HEK293 (cell line): ENCODE results near the gene PHLDB3.

Experiments
- BCL11A ChIP-seq: fragments of 450-650 bp; formaldehyde crosslinking; IDR thresholded peaks from 2 replicates; pipeline ENCODE4 v1.5.1; 2016; ENCODE audit warnings: low read depth, missing biosample characterization, missing genetic modification characterization
- GLI2 ChIP-seq: fragments of 450-650 bp; formaldehyde crosslinking; IDR thresholded peaks from 2 replicates; pipeline ENCODE4; 2017; ENCODE audit warnings: missing biosample characterization, missing genetic modification characterization, low read depth, borderline replicate concordance
- KLF10 ChIP-seq: fragments of 450-650 bp; IDR thresholded peaks from 2 replicates; pipeline ENCODE4 v1.5.1; 2018; ENCODE audit warnings: missing biosample characterization, mild to moderate bottlenecking, missing genetic modification characterization
- SCRT2 ChIP-seq: fragments of 450-650 bp; formaldehyde crosslinking; IDR thresholded peaks from 2 replicates; pipeline ENCODE4 v1.5.1; 2016; ENCODE audit warnings: missing biosample characterization, missing genetic modification characterization
- SP2 ChIP-seq: fragments of 450-650 bp; formaldehyde crosslinking; IDR thresholded peaks from 2 replicates; pipeline ENCODE4 v1.5.1; 2016; ENCODE audit warnings: missing biosample characterization, missing genetic modification characterization
- ZBTB17 ChIP-seq: fragments of 450-650 bp; formaldehyde crosslinking; IDR thresholded peaks from 2 replicates; pipeline ENCODE4 v1.5.1; 2016; ENCODE audit warnings: missing biosample characterization, missing genetic modification characterization
- ZBTB7A ChIP-seq: fragments of 450-650 bp; formaldehyde crosslinking; IDR thresholded peaks from 2 replicates; pipeline ENCODE4 v1.5.1; 2016; ENCODE audit warnings: low read depth, missing biosample characterization, missing genetic modification characterization
- ZEB2 ChIP-seq: fragments of 450-650 bp; formaldehyde crosslinking; IDR thresholded peaks from 2 replicates; pipeline ENCODE4 v1.5.1; 2016; ENCODE audit warnings: missing biosample characterization, missing genetic modification characterization
- ZFP3 ChIP-seq: fragments of 450-650 bp; formaldehyde crosslinking; IDR thresholded peaks from 2 replicates; pipeline ENCODE4 v1.5.1; 2016; ENCODE audit warnings: low read depth, missing biosample characterization, missing genetic modification characterization
- ZFP37 ChIP-seq: fragments of 450-650 bp; formaldehyde crosslinking; IDR thresholded peaks from 2 replicates; pipeline ENCODE4 v1.5.1; 2016; ENCODE audit warnings: missing biosample characterization, missing genetic modification characterization
- ZNF112 ChIP-seq: fragments of 450-650 bp; formaldehyde crosslinking; IDR thresholded peaks from 2 replicates; pipeline ENCODE4 v1.5.0; 2017; ENCODE audit warnings: missing biosample characterization, missing genetic modification characterization
- ZNF121 ChIP-seq: fragments of 450-650 bp; formaldehyde crosslinking; IDR thresholded peaks from 2 replicates; pipeline ENCODE4 v1.5.1; 2016; ENCODE audit warnings: missing biosample characterization, missing genetic modification characterization
- ZNF138 ChIP-seq: fragments of 450-650 bp; formaldehyde crosslinking; IDR thresholded peaks from 2 replicates; pipeline ENCODE4 v1.5.1; 2016; ENCODE audit warnings: missing biosample characterization, missing genetic modification characterization, borderline replicate concordance
- ZNF174 ChIP-seq: fragments of 450-650 bp; formaldehyde crosslinking; IDR thresholded peaks from 2 replicates; pipeline ENCODE4 v1.5.0; 2017; ENCODE audit warnings: missing biosample characterization, mild to moderate bottlenecking, missing genetic modification characterization
- ZNF202 ChIP-seq: fragments of 450-650 bp; formaldehyde crosslinking; IDR thresholded peaks from 2 replicates; pipeline ENCODE4 v1.5.1; 2016; ENCODE audit warnings: missing biosample characterization, missing genetic modification characterization, borderline replicate concordance
- ZNF214 ChIP-seq: fragments of 450-650 bp; formaldehyde crosslinking; IDR thresholded peaks from 2 replicates; pipeline ENCODE4 v1.5.1; 2017; ENCODE audit warnings: missing biosample characterization, mild to moderate bottlenecking, missing genetic modification characterization, borderline replicate concordance
- ZNF266 ChIP-seq: fragments of 450-650 bp; formaldehyde crosslinking; IDR thresholded peaks from 2 replicates; pipeline ENCODE4 v1.5.1; 2016; ENCODE audit warnings: missing biosample characterization, missing genetic modification characterization, low read depth
- ZNF341 ChIP-seq: fragments of 450-650 bp; formaldehyde crosslinking; IDR thresholded peaks from 2 replicates; pipeline ENCODE4; 2016; ENCODE audit warnings: low read depth, missing biosample characterization, missing genetic modification characterization
- ZNF366 ChIP-seq: fragments of 450-650 bp; formaldehyde crosslinking; conservative IDR thresholded peaks from 2 replicates; pipeline ENCODE4 v1.5.1; 2016; ENCODE audit warnings: missing biosample characterization, missing genetic modification characterization
- ZNF423 ChIP-seq: fragments of 450-650 bp; formaldehyde crosslinking; IDR thresholded peaks from 2 replicates; pipeline ENCODE4 v1.5.1; 2016; ENCODE audit warnings: missing biosample characterization, missing genetic modification characterization
- ZNF426 ChIP-seq: fragments of 450-650 bp; formaldehyde crosslinking; IDR thresholded peaks from 2 replicates; pipeline ENCODE4 v1.5.1; 2017; ENCODE audit warnings: missing biosample characterization, missing genetic modification characterization, mild to moderate bottlenecking, inconsistent platforms, moderate library complexity
- ZNF501 ChIP-seq: fragments of 450-650 bp; formaldehyde crosslinking; IDR thresholded peaks from 2 replicates; pipeline ENCODE4 v1.5.1; 2016; ENCODE audit warnings: missing biosample characterization, missing genetic modification characterization
- ZNF548 ChIP-seq: fragments of 450-650 bp; formaldehyde crosslinking; IDR thresholded peaks from 2 replicates; pipeline ENCODE4 v1.5.1; 2016; ENCODE audit warnings: missing biosample characterization, missing genetic modification characterization
- ZNF558 ChIP-seq: fragments of 450-650 bp; formaldehyde crosslinking; IDR thresholded peaks from 2 replicates; pipeline ENCODE4 v1.5.1; 2016; ENCODE audit warnings: missing biosample characterization, missing genetic modification characterization
- ZNF560 ChIP-seq: fragments of 450-650 bp; formaldehyde crosslinking; IDR thresholded peaks from 2 replicates; pipeline ENCODE4 v1.5.1; 2017; ENCODE audit warnings: missing biosample characterization, missing genetic modification characterization, borderline replicate concordance
- ZNF660 ChIP-seq: fragments of 450-650 bp; IDR thresholded peaks from 2 replicates; pipeline ENCODE4 v1.5.1; 2018; ENCODE audit warnings: missing biosample characterization, mild to moderate bottlenecking, missing genetic modification characterization
- ZNF677 ChIP-seq: fragments of 450-650 bp; IDR thresholded peaks from 2 replicates; pipeline ENCODE4 v1.5.0; 2018; ENCODE audit warnings: missing biosample characterization, mild to moderate bottlenecking, missing genetic modification characterization, moderate library complexity
- ZNF747 ChIP-seq: fragments of 450-650 bp; formaldehyde crosslinking; IDR thresholded peaks from 2 replicates; pipeline ENCODE4 v1.5.1; 2016; ENCODE audit warnings: missing biosample characterization, missing genetic modification characterization
- ZNF843 ChIP-seq: fragments of 450-650 bp; formaldehyde crosslinking; IDR thresholded peaks from 2 replicates; pipeline ENCODE4 v1.5.1; 2016; ENCODE audit warnings: missing biosample characterization, missing genetic modification characterization
- ZSCAN16 ChIP-seq: fragments of 450-650 bp; formaldehyde crosslinking; IDR thresholded peaks from 2 replicates; pipeline ENCODE4 v1.5.1; 2016; ENCODE audit warnings: missing biosample characterization, missing genetic modification characterization
- ZXDB ChIP-seq: fragments of 450-650 bp; formaldehyde crosslinking; IDR thresholded peaks from 2 replicates; pipeline ENCODE4 v1.5.1; 2016; ENCODE audit warnings: missing biosample characterization, missing genetic modification characterization
- TF ChIP-seq, protein P1 (sequence below): fragments of 450-650 bp; formaldehyde crosslinking; IDR thresholded peaks from 2 replicates; pipeline ENCODE4 v1.5.1; 2016; ENCODE audit warnings: missing biosample characterization, missing genetic modification characterization, borderline replicate concordance
- TF ChIP-seq, protein P2 (sequence below): fragments of 450-650 bp; formaldehyde crosslinking; conservative IDR thresholded peaks from 2 replicates; pipeline ENCODE4 v1.5.1; 2016; ENCODE audit warnings: low read depth, missing biosample characterization, missing genetic modification characterization
- TF ChIP-seq, protein P3 (sequence below): fragments of 450-650 bp; formaldehyde crosslinking; IDR thresholded peaks from 2 replicates; pipeline ENCODE4 v1.5.1; 2016; ENCODE audit warnings: missing biosample characterization, missing genetic modification characterization
- TF ChIP-seq, protein P4 (sequence below): fragments of 450-650 bp; formaldehyde crosslinking; IDR thresholded peaks from 2 replicates; pipeline ENCODE4 v1.5.1; 2016; ENCODE audit warnings: missing biosample characterization, missing genetic modification characterization

The PHLDB3 gene

DNA sequence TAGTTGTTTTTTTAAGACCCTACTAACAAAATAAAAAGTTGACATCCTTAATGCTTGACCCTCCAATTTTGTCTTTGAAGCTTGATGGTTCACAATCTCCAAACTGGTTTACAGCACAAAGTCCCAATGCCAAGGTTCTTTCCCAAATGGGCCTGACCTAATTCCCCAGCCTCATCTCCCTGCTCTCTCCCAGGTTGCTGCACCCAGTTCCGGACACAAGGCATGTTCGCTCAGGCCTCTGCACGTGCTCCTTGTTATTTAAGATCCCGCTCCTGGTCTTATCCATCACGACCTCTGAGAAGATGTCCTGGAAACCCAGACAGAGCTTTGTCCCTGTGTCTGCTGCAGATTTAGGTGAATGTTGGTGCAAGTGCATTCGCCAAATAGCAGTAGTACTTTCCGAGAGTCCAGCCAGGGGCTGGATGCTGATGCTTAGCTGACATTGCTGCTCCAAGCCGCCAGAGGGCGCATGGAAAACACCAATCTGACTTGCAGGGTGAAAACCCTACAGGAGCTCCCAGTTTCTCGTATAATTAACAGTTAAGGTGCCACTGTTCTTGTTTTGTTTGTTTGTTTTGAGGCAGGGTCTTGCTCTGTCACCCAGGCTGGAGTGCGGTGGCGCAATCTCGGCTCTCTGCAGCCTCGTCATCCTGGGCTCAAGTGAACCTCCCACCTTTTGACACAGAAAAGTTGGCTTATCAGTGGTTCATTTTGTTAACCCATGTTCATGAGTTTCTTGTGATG, 57.6 kb downstream of the PHLDB3 start (continued):
- TF ChIP-seq, protein P1, sequence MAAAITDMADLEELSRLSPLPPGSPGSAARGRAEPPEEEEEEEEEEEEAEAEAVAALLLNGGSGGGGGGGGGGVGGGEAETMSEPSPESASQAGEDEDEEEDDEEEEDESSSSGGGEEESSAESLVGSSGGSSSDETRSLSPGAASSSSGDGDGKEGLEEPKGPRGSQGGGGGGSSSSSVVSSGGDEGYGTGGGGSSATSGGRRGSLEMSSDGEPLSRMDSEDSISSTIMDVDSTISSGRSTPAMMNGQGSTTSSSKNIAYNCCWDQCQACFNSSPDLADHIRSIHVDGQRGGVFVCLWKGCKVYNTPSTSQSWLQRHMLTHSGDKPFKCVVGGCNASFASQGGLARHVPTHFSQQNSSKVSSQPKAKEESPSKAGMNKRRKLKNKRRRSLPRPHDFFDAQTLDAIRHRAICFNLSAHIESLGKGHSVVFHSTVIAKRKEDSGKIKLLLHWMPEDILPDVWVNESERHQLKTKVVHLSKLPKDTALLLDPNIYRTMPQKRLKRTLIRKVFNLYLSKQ (tag by site-specific recombination) = no peak
- TF ChIP-seq ZSCAN16 (tag by site-specific recombination) = no peak
- TF ChIP-seq ZNF426 (tag by site-specific recombination) = no peak
- no peak for TF ChIP-seq SP2 (tag by site-specific recombination)
- TF ChIP-seq ZBTB17 (tag by site-specific recombination) = peak; percentile 58
- TF ChIP-seq KLF10 (tag by site-specific recombination) = no peak
- TF ChIP-seq, protein P2, sequence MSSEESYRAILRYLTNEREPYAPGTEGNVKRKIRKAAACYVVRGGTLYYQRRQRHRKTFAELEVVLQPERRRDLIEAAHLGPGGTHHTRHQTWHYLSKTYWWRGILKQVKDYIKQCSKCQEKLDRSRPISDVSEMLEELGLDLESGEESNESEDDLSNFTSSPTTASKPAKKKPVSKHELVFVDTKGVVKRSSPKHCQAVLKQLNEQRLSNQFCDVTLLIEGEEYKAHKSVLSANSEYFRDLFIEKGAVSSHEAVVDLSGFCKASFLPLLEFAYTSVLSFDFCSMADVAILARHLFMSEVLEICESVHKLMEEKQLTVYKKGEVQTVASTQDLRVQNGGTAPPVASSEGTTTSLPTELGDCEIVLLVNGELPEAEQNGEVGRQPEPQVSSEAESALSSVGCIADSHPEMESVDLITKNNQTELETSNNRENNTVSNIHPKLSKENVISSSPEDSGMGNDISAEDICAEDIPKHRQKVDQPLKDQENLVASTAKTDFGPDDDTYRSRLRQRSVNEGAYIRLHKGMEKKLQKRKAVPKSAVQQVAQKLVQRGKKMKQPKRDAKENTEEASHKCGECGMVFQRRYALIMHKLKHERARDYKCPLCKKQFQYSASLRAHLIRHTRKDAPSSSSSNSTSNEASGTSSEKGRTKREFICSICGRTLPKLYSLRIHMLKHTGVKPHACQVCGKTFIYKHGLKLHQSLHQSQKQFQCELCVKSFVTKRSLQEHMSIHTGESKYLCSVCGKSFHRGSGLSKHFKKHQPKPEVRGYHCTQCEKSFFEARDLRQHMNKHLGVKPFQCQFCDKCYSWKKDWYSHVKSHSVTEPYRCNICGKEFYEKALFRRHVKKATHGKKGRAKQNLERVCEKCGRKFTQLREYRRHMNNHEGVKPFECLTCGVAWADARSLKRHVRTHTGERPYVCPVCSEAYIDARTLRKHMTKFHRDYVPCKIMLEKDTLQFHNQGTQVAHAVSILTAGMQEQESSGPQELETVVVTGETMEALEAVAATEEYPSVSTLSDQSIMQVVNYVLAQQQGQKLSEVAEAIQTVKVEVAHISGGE (tag by site-specific recombination) = no peak
- TF ChIP-seq BCL11A = no peak
- TF ChIP-seq GLI2 = no peak
- no peak for TF ChIP-seq ZNF112
- no peak for TF ChIP-seq ZNF747 (tag by site-specific recombination)
- TF ChIP-seq ZNF266 (tag by site-specific recombination) = no peak
- TF ChIP-seq ZNF138 (tag by site-specific recombination) = no peak
- no peak for TF ChIP-seq ZNF560 (tag by site-specific recombination)
- no peak for TF ChIP-seq ZNF341
- TF ChIP-seq SCRT2 = 0 out of 2 replicates have a peak, but pooled peaks have one; percentile 46
- no peak for TF ChIP-seq ZNF366
- TF ChIP-seq ZNF558 (tag by site-specific recombination) = no peak
- TF ChIP-seq, protein P3, sequence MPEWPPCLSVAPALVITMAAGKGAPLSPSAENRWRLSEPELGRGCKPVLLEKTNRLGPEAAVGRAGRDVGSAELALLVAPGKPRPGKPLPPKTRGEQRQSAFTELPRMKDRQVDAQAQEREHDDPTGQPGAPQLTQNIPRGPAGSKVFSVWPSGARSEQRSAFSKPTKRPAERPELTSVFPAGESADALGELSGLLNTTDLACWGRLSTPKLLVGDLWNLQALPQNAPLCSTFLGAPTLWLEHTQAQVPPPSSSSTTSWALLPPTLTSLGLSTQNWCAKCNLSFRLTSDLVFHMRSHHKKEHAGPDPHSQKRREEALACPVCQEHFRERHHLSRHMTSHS (tag by site-specific recombination) = no peak
- no peak for TF ChIP-seq ZNF548
- 0 out of 2 replicates have a peak, but pooled peaks have one; percentile 72 for TF ChIP-seq ZNF501 (tag by site-specific recombination)
- TF ChIP-seq ZNF202 = no peak
- TF ChIP-seq ZFP3 (tag by site-specific recombination) = no peak
- TF ChIP-seq ZNF843 (tag by site-specific recombination) = no peak
- no peak for TF ChIP-seq ZNF121 (tag by site-specific recombination)
- TF ChIP-seq, protein P4, sequence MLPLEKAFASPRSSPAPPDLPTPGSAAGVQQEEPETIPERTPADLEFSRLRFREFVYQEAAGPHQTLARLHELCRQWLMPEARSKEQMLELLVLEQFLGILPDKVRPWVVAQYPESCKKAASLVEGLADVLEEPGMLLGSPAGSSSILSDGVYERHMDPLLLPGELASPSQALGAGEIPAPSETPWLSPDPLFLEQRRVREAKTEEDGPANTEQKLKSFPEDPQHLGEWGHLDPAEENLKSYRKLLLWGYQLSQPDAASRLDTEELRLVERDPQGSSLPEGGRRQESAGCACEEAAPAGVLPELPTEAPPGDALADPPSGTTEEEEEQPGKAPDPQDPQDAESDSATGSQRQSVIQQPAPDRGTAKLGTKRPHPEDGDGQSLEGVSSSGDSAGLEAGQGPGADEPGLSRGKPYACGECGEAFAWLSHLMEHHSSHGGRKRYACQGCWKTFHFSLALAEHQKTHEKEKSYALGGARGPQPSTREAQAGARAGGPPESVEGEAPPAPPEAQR (tag by site-specific recombination) = no peak
- no peak for TF ChIP-seq ZNF423
- no peak; the same call in 1 of the 2 replicates for TF ChIP-seq ZNF660 (tag by site-specific recombination)
- no peak for TF ChIP-seq ZNF214
- no peak; the same call in 1 of the 2 replicates for TF ChIP-seq ZEB2 (tag by site-specific recombination)
- TF ChIP-seq ZFP37 (tag by site-specific recombination) = peak; percentile 77
- TF ChIP-seq ZBTB7A (tag by site-specific recombination) = no peak
- no peak for TF ChIP-seq ZNF677
- TF ChIP-seq ZXDB (tag by site-specific recombination) = 0 out of 2 replicates have a peak, but pooled peaks have one; percentile 43
- no peak for TF ChIP-seq ZNF174 (tag by site-specific recombination)
